HG03442 (cell line): Measurements from ENCODE around the gene CRYGN.

Experiments
- ATAC-seq: cut with Tn5 transposase; IDR thresholded peaks from one replicate; pipeline ENCODE4 v1.9.1; 2021; ENCODE audit warnings: mild to moderate bottlenecking, moderate library complexity; ENCODE audit not compliant: unreplicated experiment

The CRYGN gene

GRCh38 chr7:151393031-151393977 is 46.6 kb downstream of the CRYGN start:
- ATAC-seq, result no peak

- no peak for ATAC-seq
Measured at GRCh38 chr7:151392426-151392825, 47.5 kb downstream of the CRYGN start.

- no peak for ATAC-seq
Measured at GRCh38 chr7:151392002-151392401, 47.9 kb downstream of the CRYGN start.

GRCh38 chr7:151391358-151391730 is 48.6 kb downstream of the CRYGN start:
- no peak for ATAC-seq

GRCh38 chr7:151390598-151391357 is 49.2 kb downstream of the CRYGN start:
- ATAC-seq, result no peak

GRCh38 chr7:151389768-151390597 is 50.0 kb downstream of the CRYGN start:
- ATAC-seq, result no peak

- ATAC-seq, result no peak
Measured at GRCh38 chr7:151389096-151389767, 50.7 kb downstream of the CRYGN start.

GRCh38 chr7:151388430-151388829 is 51.5 kb downstream of the CRYGN start:
- no peak for ATAC-seq

GRCh38 chr7:151388007-151388297 is 52.0 kb downstream of the CRYGN start:
- no peak for ATAC-seq

- ATAC-seq, result no peak
Measured at GRCh38 chr7:151387161-151388006, 52.6 kb downstream of the CRYGN start.

- ATAC-seq, result no peak
Measured at GRCh38 chr7:151386301-151387160, 53.4 kb downstream of the CRYGN start.

GRCh38 chr7:151385626-151386300 is 54.2 kb downstream of the CRYGN start:
- no peak for ATAC-seq

- ATAC-seq, result no peak
Measured at GRCh38 chr7:151384776-151385625, 54.9 kb downstream of the CRYGN start.

- no peak for ATAC-seq
Measured at GRCh38 chr7:151384352-151384697, 55.6 kb downstream of the CRYGN start.

GRCh38 chr7:151383638-151384351 is 56.1 kb downstream of the CRYGN start:
- no peak for ATAC-seq

- ATAC-seq, result no peak
Measured at GRCh38 chr7:151382079-151382885, 57.7 kb downstream of the CRYGN start.
